ENCODE measurements around the gene SLC14A1. TPM values are rescaled to one million over a fixed set of nuclear protein-coding genes. Genes with fewer than 3 reads are reported as not detected.

The SLC14A1 gene
- total and polyA plus RNA-seq, 2 of the 13 experiments (the other 11 are each of a cell fraction or from before 2014, with no cell fraction given): not detected

DNA sequence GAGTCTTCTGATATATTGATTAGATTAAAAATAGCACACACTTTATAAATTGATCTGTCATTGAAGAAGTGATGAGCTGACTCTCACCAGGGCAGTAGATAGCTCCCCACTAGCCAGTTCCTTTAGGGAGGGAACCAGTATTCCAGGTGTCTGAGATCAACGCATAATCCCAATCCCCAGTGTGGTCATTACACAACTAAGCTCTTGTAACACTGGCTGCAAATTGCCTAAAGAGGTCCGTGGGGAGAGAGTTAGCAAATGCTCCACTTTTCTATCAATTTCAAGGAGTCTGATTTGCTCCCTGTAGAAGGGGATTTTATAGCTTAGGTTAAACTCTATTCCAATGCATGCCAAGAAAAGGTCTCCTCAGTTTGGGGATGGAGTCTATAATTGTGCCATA lies 7.7 kb downstream of the SLC14A1 start (continued):
- TF ChIP-seq ZNF510 (CRISPR knock-in tag; IDR thresholded peaks at IDR 0.05; ENCODE audit: low read depth) (no peak), ZNF546 (CRISPR knock-in tag; conservative IDR thresholded peaks at IDR 0.05) (no peak), ZNF670 (CRISPR knock-in tag; IDR thresholded peaks at IDR 0.05; ENCODE audit: borderline replicate concordance) (no peak), ZNF281 (CRISPR knock-in tag; IDR thresholded peaks at IDR 0.05; ENCODE audit: borderline replicate concordance) (no peak), KLF9 (CRISPR knock-in tag; IDR thresholded peaks at IDR 0.05; ENCODE audit: low read depth) (no peak), ATAD3A (CRISPR knock-in tag; IDR thresholded peaks at IDR 0.05) (no peak), MTF2 (CRISPR knock-in tag; IDR thresholded peaks at IDR 0.05; ENCODE audit: borderline replicate concordance) (no peak), NFKBIZ (CRISPR knock-in tag; IDR thresholded peaks at IDR 0.05) (no peak), ZBTB1 (CRISPR knock-in tag; IDR thresholded peaks at IDR 0.05; ENCODE audit: borderline replicate concordance) (no peak)
- TF ChIP-seq, protein P1, sequence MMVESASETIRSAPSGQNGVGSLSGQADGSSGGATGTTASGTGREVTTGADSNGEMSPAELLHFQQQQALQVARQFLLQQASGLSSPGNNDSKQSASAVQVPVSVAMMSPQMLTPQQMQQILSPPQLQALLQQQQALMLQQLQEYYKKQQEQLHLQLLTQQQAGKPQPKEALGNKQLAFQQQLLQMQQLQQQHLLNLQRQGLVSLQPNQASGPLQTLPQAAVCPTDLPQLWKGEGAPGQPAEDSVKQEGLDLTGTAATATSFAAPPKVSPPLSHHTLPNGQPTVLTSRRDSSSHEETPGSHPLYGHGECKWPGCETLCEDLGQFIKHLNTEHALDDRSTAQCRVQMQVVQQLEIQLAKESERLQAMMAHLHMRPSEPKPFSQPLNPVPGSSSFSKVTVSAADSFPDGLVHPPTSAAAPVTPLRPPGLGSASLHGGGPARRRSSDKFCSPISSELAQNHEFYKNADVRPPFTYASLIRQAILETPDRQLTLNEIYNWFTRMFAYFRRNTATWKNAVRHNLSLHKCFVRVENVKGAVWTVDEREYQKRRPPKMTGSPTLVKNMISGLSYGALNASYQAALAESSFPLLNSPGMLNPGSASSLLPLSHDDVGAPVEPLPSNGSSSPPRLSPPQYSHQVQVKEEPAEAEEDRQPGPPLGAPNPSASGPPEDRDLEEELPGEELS (CRISPR knock-in tag; IDR thresholded peaks at IDR 0.05): no peak

Measured in HepG2 (cell line).